ENCODE results near the gene MAPK8. TPM values are rescaled to one million over a fixed set of nuclear protein-coding genes. Genes with fewer than 3 reads are reported as not detected.
A peak's percentile ranks its signal among the peaks of the same experiment; 100 is the strongest.

The MAPK8 gene
- total RNA-seq, 1 donor from 2014 or later: 42.3 TPM

DNA sequence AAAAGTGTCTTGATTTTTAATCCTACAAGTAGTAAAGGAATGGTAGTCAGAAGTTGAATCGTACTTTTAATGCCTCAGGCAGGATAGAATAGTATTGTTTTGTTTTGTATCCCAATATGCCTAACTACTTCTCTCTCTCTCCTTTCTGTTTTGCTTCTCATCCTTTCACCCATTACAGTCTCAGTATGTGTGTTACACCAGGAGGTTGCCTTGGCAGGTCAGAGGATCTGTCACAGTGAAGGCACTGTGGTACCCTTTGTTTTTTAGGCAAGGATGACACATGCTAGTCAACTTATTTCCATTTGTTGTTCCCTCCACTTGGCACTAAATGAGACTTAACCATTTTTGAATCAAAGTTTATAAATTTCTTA is 94.4 kb downstream of the MAPK8 start:
- Histone ChIP-seq H3K4me1 (no peaks in the 10 kb centered on the region), H3K4me3 (no peak overlapping the region), H3K9me3 (no peaks in the 10 kb centered on the region), H3K27ac (no peak overlapping the region), H3K27me3 (no peaks in the 10 kb centered on the region), H3K36me3 (no peaks in the 10 kb centered on the region)
- TF ChIP-seq, protein P1, sequence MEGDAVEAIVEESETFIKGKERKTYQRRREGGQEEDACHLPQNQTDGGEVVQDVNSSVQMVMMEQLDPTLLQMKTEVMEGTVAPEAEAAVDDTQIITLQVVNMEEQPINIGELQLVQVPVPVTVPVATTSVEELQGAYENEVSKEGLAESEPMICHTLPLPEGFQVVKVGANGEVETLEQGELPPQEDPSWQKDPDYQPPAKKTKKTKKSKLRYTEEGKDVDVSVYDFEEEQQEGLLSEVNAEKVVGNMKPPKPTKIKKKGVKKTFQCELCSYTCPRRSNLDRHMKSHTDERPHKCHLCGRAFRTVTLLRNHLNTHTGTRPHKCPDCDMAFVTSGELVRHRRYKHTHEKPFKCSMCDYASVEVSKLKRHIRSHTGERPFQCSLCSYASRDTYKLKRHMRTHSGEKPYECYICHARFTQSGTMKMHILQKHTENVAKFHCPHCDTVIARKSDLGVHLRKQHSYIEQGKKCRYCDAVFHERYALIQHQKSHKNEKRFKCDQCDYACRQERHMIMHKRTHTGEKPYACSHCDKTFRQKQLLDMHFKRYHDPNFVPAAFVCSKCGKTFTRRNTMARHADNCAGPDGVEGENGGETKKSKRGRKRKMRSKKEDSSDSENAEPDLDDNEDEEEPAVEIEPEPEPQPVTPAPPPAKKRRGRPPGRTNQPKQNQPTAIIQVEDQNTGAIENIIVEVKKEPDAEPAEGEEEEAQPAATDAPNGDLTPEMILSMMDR (IDR thresholded peaks at IDR 0.05): no peak
- intact Hi-C loops (cut with DNase I): no loop called here
- ATAC-seq: no peak
- DNase-seq: no peak

DNA sequence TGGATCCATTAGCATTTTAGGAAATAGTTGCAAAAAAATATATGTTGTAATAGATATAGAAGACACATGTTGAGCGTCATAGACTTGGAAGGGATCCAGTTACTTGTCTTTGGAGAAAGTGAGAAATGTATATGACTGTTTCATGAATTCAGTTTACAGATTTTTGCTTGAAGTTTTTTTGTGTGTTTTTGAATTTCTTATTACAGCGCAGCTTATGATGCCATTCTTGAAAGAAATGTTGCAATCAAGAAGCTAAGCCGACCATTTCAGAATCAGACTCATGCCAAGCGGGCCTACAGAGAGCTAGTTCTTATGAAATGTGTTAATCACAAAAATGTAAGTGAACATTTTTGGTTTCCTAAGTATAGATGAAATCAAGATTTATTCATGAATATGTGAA is 98.2 kb downstream of the MAPK8 start:
- Histone ChIP-seq H3K27me3 (no peaks in the 10 kb centered on the region), H3K27ac (no peak overlapping the region), H3K9me3 (no peaks in the 10 kb centered on the region), H3K4me1 (no peaks in the 10 kb centered on the region), H3K36me3 (peaks cover under 1% of the 10 kb centered on the region), H3K4me3 (no peak overlapping the region)
- ATAC-seq: peak; percentile 38
- TF ChIP-seq, protein P1 (IDR thresholded peaks at IDR 0.05): no peak
- intact Hi-C loops (cut with DNase I): no loop called here
- DNase-seq: no peak

DNA sequence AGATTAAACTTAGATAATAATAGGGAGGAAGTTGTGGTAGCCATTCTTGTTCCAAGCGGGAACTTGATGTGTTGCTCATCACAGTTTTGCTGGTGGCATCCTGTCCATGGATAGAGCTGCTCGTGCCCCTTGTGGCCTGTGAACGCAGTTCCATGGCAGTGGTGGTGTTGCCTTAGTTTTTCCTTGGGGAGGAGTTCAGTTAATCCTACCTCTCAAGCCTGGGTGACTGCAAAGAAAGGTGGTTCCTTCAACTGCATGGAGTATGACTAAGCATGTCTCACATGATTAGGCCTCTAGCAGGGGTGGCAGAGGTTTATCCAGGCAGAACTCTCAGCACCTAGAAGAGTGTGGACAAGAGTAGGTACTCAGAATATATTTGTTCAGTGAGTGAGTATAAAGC is 99.7 kb downstream of the MAPK8 start:
- intact Hi-C loops (cut with DNase I): no loop called here
- H3K36me3 ChIP-seq: peaks cover 14% of the 10 kb centered on the region
- no peaks in the 10 kb centered on the region for H3K27me3 ChIP-seq
- DNase-seq (no peak), ATAC-seq (peak; percentile 90)
- H3K27ac ChIP-seq: no peak overlapping the region
- TF ChIP-seq, protein P1 (IDR thresholded peaks at IDR 0.05): no peak
- no peak overlapping the region for H3K4me3 ChIP-seq
- H3K4me1 ChIP-seq: no peaks in the 10 kb centered on the region
- H3K9me3 ChIP-seq: no peaks in the 10 kb centered on the region

DNA sequence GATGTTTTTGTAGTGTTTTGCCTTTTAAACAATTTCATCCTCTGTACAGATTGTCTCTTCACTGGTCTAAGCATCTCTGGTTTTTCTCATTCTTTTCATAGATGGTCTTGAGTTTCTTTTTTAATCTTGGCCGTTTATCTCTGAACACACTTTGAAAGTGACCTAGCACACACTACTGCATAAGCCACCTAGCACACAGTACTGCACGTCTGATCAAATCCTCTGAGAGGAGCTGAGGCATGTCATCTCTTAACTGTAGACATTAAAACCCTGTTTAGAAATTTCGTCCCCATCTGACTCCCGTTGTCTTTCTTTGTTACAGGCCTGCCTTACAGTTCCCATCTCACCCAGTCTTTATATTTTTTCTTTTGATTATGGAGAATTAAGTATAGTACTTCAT is 100.2 kb downstream of the MAPK8 start:
- H3K4me1 ChIP-seq: no peaks in the 10 kb centered on the region
- no peak for ATAC-seq
- no peaks in the 10 kb centered on the region for H3K27me3 ChIP-seq
- no peak overlapping the region for H3K27ac ChIP-seq
- H3K9me3 ChIP-seq: no peaks in the 10 kb centered on the region
- DNase-seq: no peak
- H3K4me3 ChIP-seq: no peak overlapping the region
- TF ChIP-seq, protein P1 (IDR thresholded peaks at IDR 0.05): no peak
- intact Hi-C loops (cut with DNase I): no loop called here
- peaks cover 14% of the 10 kb centered on the region for H3K36me3 ChIP-seq

DNA sequence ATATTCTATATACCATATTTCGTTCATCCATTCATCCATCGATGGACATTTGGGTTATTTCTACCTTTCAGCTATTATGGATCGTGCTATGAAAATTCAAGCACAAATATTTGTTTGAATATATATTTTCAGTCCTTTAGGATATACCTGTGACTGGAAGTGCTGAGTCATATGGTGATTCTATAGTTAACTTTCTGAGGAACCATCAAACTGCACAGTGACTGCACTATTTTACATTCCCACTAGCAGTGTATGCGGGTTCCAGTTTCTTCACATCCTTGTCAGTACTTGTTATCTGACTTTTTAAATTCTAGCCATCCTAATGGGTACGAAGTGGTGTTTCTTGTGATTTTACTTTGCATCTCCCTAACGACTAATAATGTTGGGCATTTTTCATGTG is 104.0 kb downstream of the MAPK8 start:
- Histone ChIP-seq H3K27ac (no peak overlapping the region), H3K4me1 (no peaks in the 10 kb centered on the region), H3K4me3 (no peak overlapping the region), H3K9me3 (peaks cover 8% of the 10 kb centered on the region), H3K27me3 (no peaks in the 10 kb centered on the region), H3K36me3 (peaks cover 25% of the 10 kb centered on the region)
- TF ChIP-seq, protein P1 (IDR thresholded peaks at IDR 0.05): no peak
- no peak for ATAC-seq
- intact Hi-C loops (cut with DNase I): no loop called here
- no peak for DNase-seq

DNA sequence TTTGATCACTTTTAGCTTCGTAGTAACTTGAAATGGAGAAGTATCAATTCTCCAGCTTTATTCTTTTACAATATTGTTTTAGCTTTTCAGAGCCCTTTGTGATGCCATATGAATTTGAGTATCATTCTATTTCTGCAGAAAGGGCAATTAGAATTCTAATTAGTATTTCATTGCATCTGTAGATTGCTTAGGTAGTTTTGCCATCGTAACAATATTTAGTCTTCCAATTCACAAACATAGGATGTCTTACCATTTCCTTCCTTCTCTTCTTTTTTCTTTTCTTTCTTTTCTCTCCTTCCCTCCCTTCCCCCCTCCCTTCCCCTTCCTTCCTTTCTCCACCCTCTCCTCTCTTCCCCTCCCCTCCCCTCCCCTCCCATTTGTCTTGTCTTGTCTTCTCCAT is 105.0 kb downstream of the MAPK8 start:
- Histone ChIP-seq H3K27ac (no peak overlapping the region), H3K9me3 (peaks cover 8% of the 10 kb centered on the region), H3K27me3 (no peaks in the 10 kb centered on the region), H3K4me3 (no peak overlapping the region), H3K36me3 (peaks cover 28% of the 10 kb centered on the region), H3K4me1 (no peaks in the 10 kb centered on the region)
- ATAC-seq (no peak), DNase-seq (no peak)
- intact Hi-C loops (cut with DNase I): no loop called here
- TF ChIP-seq, protein P1 (IDR thresholded peaks at IDR 0.05): no peak
